Activated CD8-positive, alpha-beta memory T cell treated with anti-CD3 and anti-CD28 coated beads, Interleukin-2, amount 10 ng/mL, durations not matched to agents 7 days and 5 days (primary cell): ENCODE measurements around the gene OR5D16. TPM values are rescaled to one million over a fixed set of nuclear protein-coding genes. Genes with fewer than 3 reads are reported as not detected.
"Not testable (repeated sequence)": the region's sequence is repeated elsewhere in the genome, so short reads cannot be mapped to it uniquely, and the experiment has no call there.

Experiments
- ATAC-seq: fragments of 150-1000 bp; cut with Tn5 transposase; one replicate; pipeline ENCODE4 v1.10.0; 2021; ENCODE audit warnings: moderate library complexity
- CTCF ChIA-PET: fragments of 350-600 bp; sonication (Branson Sonifier 250); formaldehyde crosslinking; loops from one replicate; lab custom pipeline; 2021; ENCODE audit warnings: antibody characterized with exemption; lab: Charles Lee
- DNase-seq: peaks from one replicate; pipeline ENCODE4 v3.0.0-alpha.2; 2020
- H3K27ac Mint-ChIP-seq: one replicate; pipeline ENCODE4 v1.8.0; 2021; ENCODE audit warnings: mild to moderate bottlenecking, mixed read lengths
- H3K27me3 Mint-ChIP-seq: one replicate; pipeline ENCODE4 v1.8.0; 2021; ENCODE audit warnings: mixed read lengths
- H3K36me3 Mint-ChIP-seq: one replicate; pipeline ENCODE4 v1.8.0; 2021; ENCODE audit warnings: mild to moderate bottlenecking, mixed read lengths
- H3K4me1 Mint-ChIP-seq: one replicate; pipeline ENCODE4 v1.8.0; 2021; ENCODE audit warnings: mixed read lengths
- H3K4me3 Mint-ChIP-seq: one replicate; pipeline ENCODE4 v1.8.0; 2021; ENCODE audit warnings: mild to moderate bottlenecking, moderate library complexity, mixed read lengths
- H3K9me3 Mint-ChIP-seq: one replicate; pipeline ENCODE4 v1.8.0; 2022; ENCODE audit warnings: low read depth, mixed read lengths
- total RNA-seq, 2 experiments: library from RNA; stranded (reverse); gene quantifications; one replicate each; pipeline ENCODE4 v1.2.3, GENCODE V29; 2021

OR5D16 gene
- total RNA-seq, 2 experiments from 2014 or later = not detected

DNA sequence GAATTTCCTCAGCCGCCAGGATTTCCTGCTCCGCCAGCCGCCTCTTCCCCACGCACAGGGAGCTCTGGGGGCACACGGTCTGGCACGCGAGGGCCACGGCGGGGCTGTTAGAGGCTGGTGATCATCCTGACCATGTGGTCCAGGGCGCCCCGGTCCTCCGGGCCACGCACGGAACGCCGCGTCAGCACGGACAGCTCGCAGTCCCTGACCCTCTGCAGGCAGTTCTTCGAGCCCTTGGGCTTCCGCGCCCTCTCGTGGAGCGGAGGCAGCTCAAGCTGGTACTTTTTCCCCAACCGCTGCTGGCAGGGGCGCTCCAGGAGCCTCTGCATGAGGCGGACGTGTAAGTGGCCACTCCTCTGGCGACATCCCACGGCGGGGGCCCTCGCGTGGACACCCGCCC lies 34.6 kb downstream of the OR5D16 start:
- CTCF ChIA-PET, H3K4me1 Mint-ChIP-seq, ATAC-seq, H3K9me3 Mint-ChIP-seq, H3K27me3 Mint-ChIP-seq, DNase-seq, H3K27ac Mint-ChIP-seq, H3K36me3 Mint-ChIP-seq, H3K4me3 Mint-ChIP-seq: not testable (repeated sequence)

DNA sequence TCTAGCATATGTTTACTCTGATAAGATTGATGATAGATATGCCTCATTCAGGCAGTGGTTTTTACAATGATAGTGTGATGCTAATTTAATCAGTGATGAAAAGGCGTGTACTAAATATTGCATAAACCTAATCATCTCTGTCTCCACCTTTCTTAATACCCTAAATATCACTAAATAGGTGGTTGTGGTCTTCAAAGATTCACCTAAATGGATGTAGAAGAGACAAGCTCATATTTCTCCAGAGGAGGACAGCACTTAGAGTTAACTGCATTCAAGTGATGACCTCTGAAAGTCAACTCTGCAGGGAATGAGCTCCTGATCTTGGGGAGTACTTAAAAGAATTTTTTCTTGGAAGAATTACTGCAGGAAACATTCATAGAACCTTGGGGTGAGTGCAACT lies 44.4 kb downstream of the OR5D16 start, which contains the start of gene TRIM51:
TSS of gene TRIM51 (plus strand) at position 301 of the 400 bp plus-strand sequence. CDS start 2,132 bp downstream, outside the sequence.
- ATAC-seq, H3K36me3 Mint-ChIP-seq, DNase-seq, H3K9me3 Mint-ChIP-seq, H3K4me3 Mint-ChIP-seq, H3K4me1 Mint-ChIP-seq, H3K27me3 Mint-ChIP-seq, H3K27ac Mint-ChIP-seq, CTCF ChIA-PET: not testable (repeated sequence)

DNA sequence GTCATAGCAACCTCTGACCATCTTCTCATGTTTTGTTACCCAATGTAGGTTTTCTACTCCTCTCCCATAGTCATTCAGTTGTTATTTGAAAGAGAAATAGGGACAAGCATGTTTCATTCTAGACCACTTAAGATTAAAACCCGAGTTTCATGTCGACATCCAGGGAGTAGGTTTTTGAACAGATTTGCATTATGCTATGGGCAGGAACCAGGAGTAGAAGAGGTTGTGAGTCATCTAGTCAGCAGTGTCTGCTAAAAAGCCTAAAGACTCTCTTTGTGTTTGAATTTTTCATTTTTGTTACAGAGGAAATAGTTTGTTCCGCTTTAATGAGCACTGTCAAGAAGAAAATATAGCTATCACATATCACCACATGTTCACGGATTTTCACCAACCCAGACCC lies 46.4 kb downstream of the OR5D16 start:
- H3K36me3 Mint-ChIP-seq, H3K4me1 Mint-ChIP-seq, H3K27me3 Mint-ChIP-seq, CTCF ChIA-PET, H3K4me3 Mint-ChIP-seq, H3K9me3 Mint-ChIP-seq, H3K27ac Mint-ChIP-seq, ATAC-seq, DNase-seq: not testable (repeated sequence)

DNA sequence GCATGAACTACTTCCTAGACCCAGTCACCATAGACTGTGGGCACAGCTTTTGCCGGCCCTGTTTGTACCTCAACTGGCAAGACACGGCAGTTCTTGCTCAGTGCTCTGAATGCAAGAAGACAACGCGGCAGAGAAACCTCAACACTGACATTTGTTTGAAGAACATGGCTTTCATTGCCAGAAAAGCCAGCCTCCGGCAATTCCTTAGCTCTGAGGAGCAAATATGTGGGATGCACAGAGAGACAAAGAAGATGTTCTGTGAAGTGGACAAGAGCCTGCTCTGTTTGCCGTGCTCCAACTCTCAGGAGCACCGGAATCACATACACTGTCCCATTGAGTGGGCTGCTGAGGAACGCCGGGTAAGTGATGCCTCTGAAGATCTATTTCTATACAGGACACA lies 46.9 kb downstream of the OR5D16 start:
- not testable (repeated sequence) for H3K4me3 Mint-ChIP-seq

More for the DNA sequence above, 46.9 kb downstream of the OR5D16 start:
- ATAC-seq, CTCF ChIA-PET, H3K4me1 Mint-ChIP-seq, DNase-seq, H3K9me3 Mint-ChIP-seq, H3K36me3 Mint-ChIP-seq, H3K27me3 Mint-ChIP-seq, H3K27ac Mint-ChIP-seq: not testable (repeated sequence)

Other genes with a start within 250 kb of the OR5D16 start
- gene OR4C11, start 231.1 kb upstream of the OR5D16 start, total RNA-seq = not detected
- gene OR4P4, start 203.6 kb upstream of the OR5D16 start, total RNA-seq = not detected
- not detected for gene OR4S2, start 190.4 kb upstream of the OR5D16 start, total RNA-seq
- not detected for gene OR4C6, start 176.6 kb upstream of the OR5D16 start, total RNA-seq
- gene OR5D13, start 65.3 kb upstream of the OR5D16 start, total RNA-seq = not detected
- gene OR5D14, start 43.2 kb upstream of the OR5D16 start, total RNA-seq = not detected
- not detected for gene OR5L1, start 27.4 kb upstream of the OR5D16 start, total RNA-seq
- not detected for gene OR5D18, start 19.1 kb upstream of the OR5D16 start, total RNA-seq
- not detected for gene OR5L2, start 11.5 kb upstream of the OR5D16 start, total RNA-seq
- not detected for gene TRIM51, start 44.5 kb downstream of the OR5D16 start, total RNA-seq
- gene OR5W2, start 75.8 kb downstream of the OR5D16 start, total RNA-seq = not detected
- gene OR5I1, start 97.6 kb downstream of the OR5D16 start, total RNA-seq = not detected
- gene OR10AG1, start 131.2 kb downstream of the OR5D16 start, total RNA-seq = not detected
- gene OR5F1, start 155.9 kb downstream of the OR5D16 start, total RNA-seq = not detected
- gene OR5AS1, start 188.9 kb downstream of the OR5D16 start, total RNA-seq = not detected